Measurements from ENCODE around the gene TTYH2.

DNA sequence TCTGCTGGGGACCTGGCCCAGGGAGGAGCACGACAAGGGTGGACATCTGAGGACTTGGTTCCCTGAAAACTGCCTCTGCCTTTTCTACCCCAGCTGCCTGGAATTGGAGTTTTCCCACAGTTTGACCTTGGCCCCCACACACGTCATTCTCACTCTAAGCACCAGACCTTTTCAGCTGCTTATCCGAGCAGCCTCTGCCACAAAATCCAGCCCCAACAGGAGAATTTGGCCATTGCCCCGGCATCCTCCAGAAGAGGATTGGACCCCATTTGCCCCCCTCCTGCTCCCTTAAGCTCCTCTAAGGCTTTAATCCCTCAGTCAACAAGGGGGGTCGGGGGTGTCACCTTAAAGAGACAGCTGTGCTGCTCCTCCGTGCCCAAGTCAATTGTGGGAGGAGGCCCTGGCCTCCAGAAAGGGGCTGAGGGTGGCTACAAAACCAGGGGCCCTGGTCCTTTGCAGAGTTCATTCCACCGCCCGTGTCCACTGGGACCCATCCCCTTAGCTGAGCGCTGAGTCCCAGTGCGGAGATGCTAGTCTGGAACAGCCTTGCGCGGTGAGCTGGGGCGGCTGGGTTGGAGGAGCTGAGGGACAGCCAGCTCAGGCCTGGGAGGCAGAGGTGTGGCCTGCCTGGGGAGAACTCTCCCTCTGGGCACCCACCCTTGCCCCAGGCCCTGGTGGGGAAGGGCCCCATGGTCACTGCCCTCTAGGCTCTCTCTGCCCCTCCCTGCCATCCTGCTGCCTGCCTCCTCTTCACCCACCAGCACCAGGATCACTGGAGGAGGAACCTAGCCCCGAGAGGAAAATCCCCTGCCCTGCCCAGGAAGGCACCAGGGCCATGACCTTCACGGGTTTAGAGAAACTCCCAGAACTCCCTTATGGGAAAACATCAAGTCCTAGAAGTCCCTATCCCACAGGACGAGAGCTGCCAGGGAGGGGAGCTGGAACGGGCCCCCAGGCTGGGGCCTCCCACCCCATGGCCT lies 18.8 kb downstream of the TTYH2 start:
- TF ChIP-seq CTCF (conservative IDR thresholded peaks at IDR 0.05) (no peak), ZFX (IDR thresholded peaks at IDR 0.05) (no peak)

Measured in C4-2B (cell line).